Activated CD8-positive, alpha-beta memory T cell treated with anti-CD3 and anti-CD28 coated beads, Interleukin-2, amount 50 U/mL, for 24 hours (primary cell): ENCODE results near the gene C5AR1.
"Not testable (repeated sequence)": the region's sequence is repeated elsewhere in the genome, so short reads cannot be mapped to it uniquely, and the experiment has no call there.

ENCODE experiments used
- DNase-seq: peaks from one replicate; pipeline ENCODE4 v3.0.0-alpha.2; 2020; ENCODE audit errors: extremely low read depth

C5AR1 gene

GRCh38 chr19:47331931-47332547, 22.4 kb downstream of the C5AR1 start, which contains the start of gene C5AR2:
Gene C5AR2, plus strand, starts transcription at chr19:47332175. Its CDS starts 8,625 bp downstream, at chr19:47340800.
- no peak for DNase-seq

GRCh38 chr19:47336765-47337718, 27.4 kb downstream of the C5AR1 start:
- not testable (repeated sequence) for DNase-seq

GRCh38 chr19:47339196-47339880, 29.7 kb downstream of the C5AR1 start:
- no peak for DNase-seq

- DNase-seq: no peak
Measured at GRCh38 chr19:47340477-47341208, 31.0 kb downstream of the C5AR1 start.

- no peak for DNase-seq
Measured at GRCh38 chr19:47341734-47342133, 32.1 kb downstream of the C5AR1 start.

- no peak for DNase-seq
Measured at GRCh38 chr19:47343194-47343802, 33.6 kb downstream of the C5AR1 start.

GRCh38 chr19:47344425-47344824, 34.8 kb downstream of the C5AR1 start:
- no peak for DNase-seq

- DNase-seq: not testable (repeated sequence)
Measured at GRCh38 chr19:47346024-47346423, 36.4 kb downstream of the C5AR1 start.

GRCh38 chr19:47348819-47349795, 39.4 kb downstream of the C5AR1 start, which contains the start of gene DHX34:
Gene DHX34, plus strand, starts transcription at chr19:47349315. Its CDS starts 3,716 bp downstream, at chr19:47353031.
- DNase-seq: peak; percentile 96

GRCh38 chr19:47350630-47351029, 41.0 kb downstream of the C5AR1 start:
- no peak for DNase-seq

GRCh38 chr19:47351548-47351947, 41.9 kb downstream of the C5AR1 start:
- DNase-seq: no peak

GRCh38 chr19:47352095-47352494, 42.4 kb downstream of the C5AR1 start:
- no peak for DNase-seq

GRCh38 chr19:47353307-47353712, 43.6 kb downstream of the C5AR1 start:
- DNase-seq: no peak

GRCh38 chr19:47356900-47357299, 47.2 kb downstream of the C5AR1 start:
- no peak for DNase-seq

GRCh38 chr19:47357788-47358680, 48.4 kb downstream of the C5AR1 start:
- no peak for DNase-seq

- no peak for DNase-seq
Measured at GRCh38 chr19:47358936-47359335, 49.3 kb downstream of the C5AR1 start.

GRCh38 chr19:47362321-47362720, 52.7 kb downstream of the C5AR1 start:
- no peak for DNase-seq

- DNase-seq: no peak
Measured at GRCh38 chr19:47363758-47364531, 54.3 kb downstream of the C5AR1 start.
